ENCODE results near the gene FIZ1.

Gene FIZ1

DNA sequence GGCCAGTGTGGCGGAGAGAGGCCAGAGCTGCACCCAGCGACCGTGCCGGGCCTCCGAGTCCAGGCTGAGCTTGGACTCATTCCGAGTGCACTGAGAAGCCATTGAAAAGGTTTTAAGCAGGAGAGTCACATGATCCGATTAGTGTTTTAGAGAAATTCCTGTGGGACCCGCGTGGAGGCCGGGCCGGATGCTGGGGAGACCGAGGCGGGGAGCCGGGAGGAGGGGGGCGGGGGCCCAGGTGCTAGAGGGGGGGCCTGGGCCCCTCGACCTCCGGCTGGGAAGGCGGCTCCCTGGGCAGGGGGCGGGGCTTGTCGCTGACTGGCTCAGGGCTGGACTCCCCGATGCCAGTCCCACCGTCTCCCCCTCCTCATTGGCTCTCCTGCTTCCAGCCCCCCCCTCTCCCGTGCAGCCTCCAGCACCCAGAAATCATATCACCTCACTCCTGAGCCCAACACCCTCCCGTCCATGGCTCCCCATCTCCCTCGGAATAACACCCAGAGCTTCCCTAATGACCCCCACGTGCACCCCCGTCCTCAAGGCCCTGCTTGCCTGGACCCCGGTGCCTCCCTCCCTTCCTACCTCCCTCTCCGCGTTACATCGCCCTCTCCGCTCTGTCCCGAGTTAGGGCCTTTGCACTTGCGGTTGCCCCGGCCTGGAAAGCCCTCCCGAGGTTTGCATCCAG lies 13.5 kb downstream of the FIZ1 start:
- H3K36me3 ChIP-seq (ENCODE audit: control insufficient read depth in 2 of 2, insufficient read depth in 1 of 2, low read length in 2 of 2), result no peaks in the 10 kb centered on the region
- H3K27ac ChIP-seq (ENCODE audit: extremely low read depth, low read depth, low read length), result peak overlapping the region; percentile 60; the same call in 1 of the 2 replicates
- H3K9me3 ChIP-seq (ENCODE audit: control insufficient read depth, insufficient read depth, low read depth, low read length), result no peaks in the 10 kb centered on the region
- ChIA-PET CTCF (interaction anchor here (0.7 to 1.5 kb wide), 3 partner anchors 20 to 82 kb away, joined by 4 to 8 read pairs (median 5); partner anchors contain the start of gene ZNF865), POLR2A (interaction anchor here (1.2 to 6.9 kb wide), 3 partner anchors 12 to 21 kb away, joined by 3 to 71 read pairs (median 7); partner anchors contain the start of genes FIZ1, ZNF524 and ZNF865)
- no peak overlapping the region for H3K4me3 ChIP-seq (ENCODE audit: low read depth, low read length)
- peaks cover 11% of the 10 kb centered on the region for H3K4me1 ChIP-seq (ENCODE audit: control insufficient read depth, insufficient read depth, low read length)
- TF ChIP-seq OSR2 (tag by site-specific recombination; IDR thresholded peaks at IDR 0.05) (no peak), ZNF132 (tag by site-specific recombination; IDR thresholded peaks at IDR 0.05; ENCODE audit: borderline replicate concordance) (no peak), ZNF335 (tag by site-specific recombination; conservative IDR thresholded peaks at IDR 0.05) (peak; percentile 78), ZBTB48 (tag by site-specific recombination; IDR thresholded peaks at IDR 0.05) (peak; percentile 24; the same call in 1 of the 2 replicates), KLF10 (tag by site-specific recombination; IDR thresholded peaks at IDR 0.05) (peak; percentile 57), SP7 (tag by site-specific recombination; IDR thresholded peaks at IDR 0.05) (peak; percentile 46), ZNF843 (tag by site-specific recombination; IDR thresholded peaks at IDR 0.05) (0 out of 2 replicates have a peak, but pooled peaks have one; percentile 16), ZFP69B (tag by site-specific recombination; IDR thresholded peaks at IDR 0.05) (peak; percentile 62; the same call in 1 of the 2 replicates), SP3 (tag by site-specific recombination; IDR thresholded peaks at IDR 0.05) (peak; percentile 84), GLIS2 (tag by site-specific recombination; IDR thresholded peaks at IDR 0.05) (peak; percentile 93), SP2 (tag by site-specific recombination; IDR thresholded peaks at IDR 0.05) (peak; percentile 91), ZSCAN16 (tag by site-specific recombination; IDR thresholded peaks at IDR 0.05) (no peak), ZNF366 (tag by site-specific recombination; conservative IDR thresholded peaks at IDR 0.05) (peak; percentile 23; the same call in 1 of the 2 replicates), ZNF777 (tag by site-specific recombination; IDR thresholded peaks at IDR 0.05; ENCODE audit: borderline replicate concordance) (0 out of 2 replicates have a peak, but pooled peaks have one; percentile 16), ZNF423 (tag by site-specific recombination; IDR thresholded peaks at IDR 0.05) (0 out of 2 replicates have a peak, but pooled peaks have one; percentile 45), ZNF548 (tag by site-specific recombination; IDR thresholded peaks at IDR 0.05) (no peak), WT1 (tag by site-specific recombination; IDR thresholded peaks at IDR 0.05) (peak; percentile 48; the same call in 1 of the 2 replicates), ZBTB20 (tag by site-specific recombination; IDR thresholded peaks at IDR 0.05) (peak; percentile 44; the same call in 1 of the 2 replicates), ZBTB7A (tag by site-specific recombination; IDR thresholded peaks at IDR 0.05; ENCODE audit: low read depth) (0 out of 2 replicates have a peak, but pooled peaks have one; percentile 22), ZNF600 (tag by site-specific recombination; IDR thresholded peaks at IDR 0.05) (peak; percentile 43), ZNF514 (tag by site-specific recombination; IDR thresholded peaks at IDR 0.05) (no peak), ZNF623 (tag by site-specific recombination; IDR thresholded peaks at IDR 0.05) (peak; percentile 98)
- TF ChIP-seq, protein P1, sequence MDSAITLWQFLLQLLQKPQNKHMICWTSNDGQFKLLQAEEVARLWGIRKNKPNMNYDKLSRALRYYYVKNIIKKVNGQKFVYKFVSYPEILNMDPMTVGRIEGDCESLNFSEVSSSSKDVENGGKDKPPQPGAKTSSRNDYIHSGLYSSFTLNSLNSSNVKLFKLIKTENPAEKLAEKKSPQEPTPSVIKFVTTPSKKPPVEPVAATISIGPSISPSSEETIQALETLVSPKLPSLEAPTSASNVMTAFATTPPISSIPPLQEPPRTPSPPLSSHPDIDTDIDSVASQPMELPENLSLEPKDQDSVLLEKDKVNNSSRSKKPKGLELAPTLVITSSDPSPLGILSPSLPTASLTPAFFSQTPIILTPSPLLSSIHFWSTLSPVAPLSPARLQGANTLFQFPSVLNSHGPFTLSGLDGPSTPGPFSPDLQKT (IDR thresholded peaks at IDR 0.05; ENCODE audit: borderline replicate concordance, low read depth, low read length), result no peak
- TF ChIP-seq, protein P2, sequence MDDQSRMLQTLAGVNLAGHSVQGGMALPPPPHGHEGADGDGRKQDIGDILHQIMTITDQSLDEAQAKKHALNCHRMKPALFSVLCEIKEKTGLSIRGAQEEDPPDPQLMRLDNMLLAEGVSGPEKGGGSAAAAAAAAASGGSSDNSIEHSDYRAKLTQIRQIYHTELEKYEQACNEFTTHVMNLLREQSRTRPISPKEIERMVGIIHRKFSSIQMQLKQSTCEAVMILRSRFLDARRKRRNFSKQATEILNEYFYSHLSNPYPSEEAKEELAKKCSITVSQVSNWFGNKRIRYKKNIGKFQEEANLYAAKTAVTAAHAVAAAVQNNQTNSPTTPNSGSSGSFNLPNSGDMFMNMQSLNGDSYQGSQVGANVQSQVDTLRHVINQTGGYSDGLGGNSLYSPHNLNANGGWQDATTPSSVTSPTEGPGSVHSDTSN (CRISPR knock-in tag; IDR thresholded peaks at IDR 0.05), result no peak; the same call in 1 of the 2 replicates
- TF ChIP-seq, protein P3, sequence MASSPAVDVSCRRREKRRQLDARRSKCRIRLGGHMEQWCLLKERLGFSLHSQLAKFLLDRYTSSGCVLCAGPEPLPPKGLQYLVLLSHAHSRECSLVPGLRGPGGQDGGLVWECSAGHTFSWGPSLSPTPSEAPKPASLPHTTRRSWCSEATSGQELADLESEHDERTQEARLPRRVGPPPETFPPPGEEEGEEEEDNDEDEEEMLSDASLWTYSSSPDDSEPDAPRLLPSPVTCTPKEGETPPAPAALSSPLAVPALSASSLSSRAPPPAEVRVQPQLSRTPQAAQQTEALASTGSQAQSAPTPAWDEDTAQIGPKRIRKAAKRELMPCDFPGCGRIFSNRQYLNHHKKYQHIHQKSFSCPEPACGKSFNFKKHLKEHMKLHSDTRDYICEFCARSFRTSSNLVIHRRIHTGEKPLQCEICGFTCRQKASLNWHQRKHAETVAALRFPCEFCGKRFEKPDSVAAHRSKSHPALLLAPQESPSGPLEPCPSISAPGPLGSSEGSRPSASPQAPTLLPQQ (tag by site-specific recombination; IDR thresholded peaks at IDR 0.05), result peak; percentile 72; the same call in 1 of the 2 replicates
- TF ChIP-seq, protein P4, sequence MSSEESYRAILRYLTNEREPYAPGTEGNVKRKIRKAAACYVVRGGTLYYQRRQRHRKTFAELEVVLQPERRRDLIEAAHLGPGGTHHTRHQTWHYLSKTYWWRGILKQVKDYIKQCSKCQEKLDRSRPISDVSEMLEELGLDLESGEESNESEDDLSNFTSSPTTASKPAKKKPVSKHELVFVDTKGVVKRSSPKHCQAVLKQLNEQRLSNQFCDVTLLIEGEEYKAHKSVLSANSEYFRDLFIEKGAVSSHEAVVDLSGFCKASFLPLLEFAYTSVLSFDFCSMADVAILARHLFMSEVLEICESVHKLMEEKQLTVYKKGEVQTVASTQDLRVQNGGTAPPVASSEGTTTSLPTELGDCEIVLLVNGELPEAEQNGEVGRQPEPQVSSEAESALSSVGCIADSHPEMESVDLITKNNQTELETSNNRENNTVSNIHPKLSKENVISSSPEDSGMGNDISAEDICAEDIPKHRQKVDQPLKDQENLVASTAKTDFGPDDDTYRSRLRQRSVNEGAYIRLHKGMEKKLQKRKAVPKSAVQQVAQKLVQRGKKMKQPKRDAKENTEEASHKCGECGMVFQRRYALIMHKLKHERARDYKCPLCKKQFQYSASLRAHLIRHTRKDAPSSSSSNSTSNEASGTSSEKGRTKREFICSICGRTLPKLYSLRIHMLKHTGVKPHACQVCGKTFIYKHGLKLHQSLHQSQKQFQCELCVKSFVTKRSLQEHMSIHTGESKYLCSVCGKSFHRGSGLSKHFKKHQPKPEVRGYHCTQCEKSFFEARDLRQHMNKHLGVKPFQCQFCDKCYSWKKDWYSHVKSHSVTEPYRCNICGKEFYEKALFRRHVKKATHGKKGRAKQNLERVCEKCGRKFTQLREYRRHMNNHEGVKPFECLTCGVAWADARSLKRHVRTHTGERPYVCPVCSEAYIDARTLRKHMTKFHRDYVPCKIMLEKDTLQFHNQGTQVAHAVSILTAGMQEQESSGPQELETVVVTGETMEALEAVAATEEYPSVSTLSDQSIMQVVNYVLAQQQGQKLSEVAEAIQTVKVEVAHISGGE (tag by site-specific recombination; conservative IDR thresholded peaks at IDR 0.05; ENCODE audit: low read depth), result peak; percentile 32
- TF ChIP-seq, protein P5, sequence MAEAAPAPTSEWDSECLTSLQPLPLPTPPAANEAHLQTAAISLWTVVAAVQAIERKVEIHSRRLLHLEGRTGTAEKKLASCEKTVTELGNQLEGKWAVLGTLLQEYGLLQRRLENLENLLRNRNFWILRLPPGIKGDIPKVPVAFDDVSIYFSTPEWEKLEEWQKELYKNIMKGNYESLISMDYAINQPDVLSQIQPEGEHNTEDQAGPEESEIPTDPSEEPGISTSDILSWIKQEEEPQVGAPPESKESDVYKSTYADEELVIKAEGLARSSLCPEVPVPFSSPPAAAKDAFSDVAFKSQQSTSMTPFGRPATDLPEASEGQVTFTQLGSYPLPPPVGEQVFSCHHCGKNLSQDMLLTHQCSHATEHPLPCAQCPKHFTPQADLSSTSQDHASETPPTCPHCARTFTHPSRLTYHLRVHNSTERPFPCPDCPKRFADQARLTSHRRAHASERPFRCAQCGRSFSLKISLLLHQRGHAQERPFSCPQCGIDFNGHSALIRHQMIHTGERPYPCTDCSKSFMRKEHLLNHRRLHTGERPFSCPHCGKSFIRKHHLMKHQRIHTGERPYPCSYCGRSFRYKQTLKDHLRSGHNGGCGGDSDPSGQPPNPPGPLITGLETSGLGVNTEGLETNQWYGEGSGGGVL (tag by site-specific recombination; IDR thresholded peaks at IDR 0.05), result peak; percentile 66

Measured in HEK293 (cell line).